Activated CD4-positive, alpha-beta T cell treated with anti-CD3 and anti-CD28 coated beads, Interleukin-2, amount 50 U/mL, for 4 hours (primary cell): ENCODE results near the gene GOLGA8M.
"Not testable (repeated sequence)": the region's sequence is repeated elsewhere in the genome, so short reads cannot be mapped to it uniquely, and the experiment has no call there.

Source experiments
- DNase-seq, 2 experiments: peaks; one replicate each; pipeline ENCODE4 v3.0.0-alpha.2; 2020

GOLGA8M gene

DNA sequence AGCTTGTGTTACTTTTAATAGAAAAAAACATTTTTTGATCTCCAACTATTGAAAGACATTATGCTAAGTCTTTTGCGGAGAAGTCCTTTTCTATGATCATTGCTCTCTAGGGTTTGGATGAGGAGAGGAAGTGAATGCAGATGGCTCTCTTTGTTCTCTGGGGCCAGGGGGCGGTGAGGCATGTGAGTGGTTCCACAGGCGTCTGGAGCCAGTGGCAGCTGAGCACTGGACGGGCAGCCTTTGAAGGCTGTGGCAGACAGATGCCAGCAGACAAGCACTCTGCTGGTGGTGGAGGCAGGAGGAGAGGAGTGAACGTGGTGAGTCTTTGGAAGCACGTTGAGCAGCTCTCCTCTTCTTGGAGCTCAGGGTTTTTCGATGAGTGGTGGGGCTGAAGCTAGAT lies 51.5 kb downstream of the GOLGA8M start:
- DNase-seq = not testable (repeated sequence)

DNA sequence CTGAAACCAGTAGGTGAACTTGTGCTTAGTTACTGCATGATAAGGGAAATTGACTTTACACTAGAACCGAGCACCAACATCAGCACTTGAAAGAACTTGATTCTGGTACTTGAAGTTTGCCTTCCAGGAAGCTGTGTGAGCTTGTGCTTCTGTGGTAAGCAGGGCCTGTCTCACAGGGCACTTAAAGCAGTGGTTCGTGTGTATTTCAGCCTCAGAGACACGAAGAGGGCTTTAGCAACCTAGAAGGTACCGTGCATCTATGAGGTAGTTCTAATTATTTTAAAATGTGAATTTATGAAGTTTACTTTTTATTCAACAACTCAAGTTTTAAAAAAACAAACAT lies 56.2 kb downstream of the GOLGA8M start:
- not testable (repeated sequence) for DNase-seq

DNA sequence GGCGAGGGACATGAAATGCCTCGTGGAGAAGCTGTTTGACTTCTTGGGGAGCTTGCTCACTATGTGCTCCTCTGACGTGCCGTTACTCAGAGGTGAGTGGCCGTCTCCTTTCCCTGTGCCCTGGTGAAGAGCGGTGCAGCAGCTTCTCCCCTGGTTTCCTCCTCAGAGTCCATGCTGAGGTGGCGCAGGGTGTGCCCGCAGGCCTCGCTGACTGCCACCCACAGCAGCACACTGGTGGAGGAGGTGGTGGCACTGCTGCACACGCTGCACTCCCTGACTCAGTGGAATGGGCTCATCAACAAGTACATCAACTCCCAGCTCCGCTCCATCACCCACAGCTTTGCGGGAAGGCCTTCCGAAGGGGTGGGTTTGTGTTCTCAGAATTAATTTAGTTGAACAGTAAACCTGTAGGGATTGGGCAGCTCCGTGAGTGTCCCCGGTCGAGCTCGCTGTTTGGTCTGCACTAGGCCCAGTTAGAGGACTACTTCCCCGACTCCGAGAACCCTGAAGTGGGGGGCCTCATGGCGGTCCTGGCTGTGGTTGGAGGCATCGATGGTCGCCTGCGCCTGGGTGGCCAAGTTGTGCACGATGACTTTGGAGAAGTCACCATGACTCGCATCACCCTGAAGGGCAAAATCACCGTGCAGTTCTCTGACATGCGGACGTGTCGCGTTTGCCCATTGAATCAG lies 56.7 kb downstream of the GOLGA8M start:
- DNase-seq = not testable (repeated sequence)

DNA sequence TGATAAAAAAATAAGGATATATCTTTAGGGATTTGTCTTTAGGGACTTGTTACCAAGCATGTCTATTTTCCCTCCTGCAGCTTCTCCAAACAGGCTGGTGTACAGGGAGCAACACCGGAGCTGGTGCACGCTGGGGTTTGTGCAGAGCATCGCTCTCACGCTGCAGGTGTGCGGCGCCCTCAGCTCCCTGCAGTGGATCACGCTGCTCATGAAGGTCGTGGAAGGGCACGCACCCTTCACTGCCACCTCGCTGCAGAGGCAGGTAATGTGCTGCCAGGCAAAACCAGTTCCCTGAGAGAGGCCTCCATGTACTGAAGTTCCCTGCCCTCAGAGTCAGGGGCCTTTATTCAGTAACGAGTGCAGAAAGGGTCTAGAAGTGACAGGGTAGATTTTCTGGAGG lies 58.0 kb downstream of the GOLGA8M start:
- DNase-seq = not testable (repeated sequence)

DNA sequence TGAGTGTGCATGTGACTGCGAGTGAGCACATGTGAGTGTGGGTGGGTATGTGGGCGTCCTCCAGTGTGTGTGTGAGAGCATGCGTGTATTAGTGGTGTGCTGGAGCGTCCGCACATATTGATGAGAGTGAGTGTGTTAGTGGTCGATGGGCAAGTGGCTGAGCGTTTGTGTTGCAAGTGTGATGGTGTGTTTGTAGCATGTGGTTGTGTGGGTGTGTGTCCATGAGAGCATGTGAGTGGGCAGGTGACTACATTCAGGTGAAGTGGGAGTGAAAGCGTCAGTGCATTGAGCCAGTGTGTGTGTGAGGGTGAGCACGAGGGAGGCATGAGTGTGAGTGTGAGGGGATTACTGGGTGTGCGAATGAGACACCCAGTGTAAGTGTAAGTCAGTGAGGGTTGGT lies 59.7 kb downstream of the GOLGA8M start:
- DNase-seq = not testable (repeated sequence)
